ENCODE data around the gene COL4A5.

- TF ChIP-seq CTCF (IDR thresholded peaks at IDR 0.05; ENCODE audit: insufficient read depth, low read length, poor library complexity, severe bottlenecking) (no peak), EZH2phosphoT487 (conservative IDR thresholded peaks at IDR 0.05; ENCODE audit: low read length) (no peak)
Observed at GRCh38 chrX:108485960-108486359, 46.3 kb downstream of the COL4A5 start.
